Glutamatergic neuron (in vitro differentiated cells): Measurements from ENCODE around the gene MAD2L1BP. TPM values are rescaled to one million over a fixed set of nuclear protein-coding genes. Genes with fewer than 3 reads are reported as not detected.

Experiments
- DNase-seq: peaks from one replicate; pipeline ENCODE4 v3.0.0; 2022
- H3K27ac Mint-ChIP-seq: one replicate; pipeline ENCODE4 v1.8.0; 2020; ENCODE audit warnings: mild to moderate bottlenecking, mixed read lengths, inconsistent platforms; ENCODE audit not compliant: unreplicated experiment
- H3K27me3 Mint-ChIP-seq: one replicate; pipeline ENCODE4 v1.8.0; 2020; ENCODE audit warnings: mild to moderate bottlenecking, moderate library complexity, mixed read lengths, inconsistent platforms; ENCODE audit not compliant: unreplicated experiment
- H3K36me3 Mint-ChIP-seq: one replicate; pipeline ENCODE4 v1.8.0; 2020; ENCODE audit warnings: mild to moderate bottlenecking, mixed read lengths, inconsistent platforms; ENCODE audit not compliant: unreplicated experiment
- H3K4me1 Mint-ChIP-seq: one replicate; pipeline ENCODE4 v1.8.0; 2020; ENCODE audit warnings: mild to moderate bottlenecking, low read depth, mixed read lengths, inconsistent platforms; ENCODE audit not compliant: unreplicated experiment
- H3K4me3 Mint-ChIP-seq: one replicate; pipeline ENCODE4 v1.8.0; 2020; ENCODE audit warnings: mild to moderate bottlenecking, mixed read lengths, inconsistent platforms; ENCODE audit not compliant: unreplicated experiment
- H3K9me3 Mint-ChIP-seq: one replicate; pipeline ENCODE4 v1.8.0; 2020; ENCODE audit warnings: mild to moderate bottlenecking, moderate library complexity, mixed read lengths, inconsistent platforms; ENCODE audit not compliant: unreplicated experiment
- CTCF ChIP-seq: fragments of 200-600 bp; sonication (generic); IDR thresholded peaks from one replicate; pipeline ENCODE4 v1.5.0; 2021; ENCODE audit not compliant: partially characterized antibody, unreplicated experiment
- total RNA-seq: library from RNA; stranded (reverse); fragmentation: NEBNext Ultra II Directional; extraction: Animal tissue kit (Norgen Biotek cat#: 25700); gene quantifications from one replicate; pipeline ENCODE4 v1.2.1, GENCODE V29; 2021; ENCODE audit not compliant: unreplicated experiment

MAD2L1BP gene
- total RNA-seq, 1 donor from 2014 or later: 38.8 TPM

- Mint-ChIP-seq H3K9me3 (peaks cover 6% of the 10 kb centered on the region), H3K27me3 (peaks cover 3% of the 10 kb centered on the region), H3K4me1 (no peaks in the 10 kb centered on the region), H3K36me3 (no peaks in the 10 kb centered on the region), H3K4me3 (no peak overlapping the region), H3K27ac (no peak overlapping the region)
- no peak for TF ChIP-seq CTCF
- DNase-seq: no peak
These were observed 37.9 kb downstream of the MAD2L1BP start for GRCh38 chr6:43673444-43674084.

GRCh38 chr6:43674291-43674690, 38.7 kb downstream of the MAD2L1BP start:
- H3K27ac Mint-ChIP-seq: no peak overlapping the region
- H3K4me3 Mint-ChIP-seq: no peak overlapping the region
- H3K36me3 Mint-ChIP-seq: no peaks in the 10 kb centered on the region
- H3K9me3 Mint-ChIP-seq: peaks cover 2% of the 10 kb centered on the region
- H3K27me3 Mint-ChIP-seq: peaks cover 3% of the 10 kb centered on the region
- H3K4me1 Mint-ChIP-seq: no peaks in the 10 kb centered on the region
- no peak for TF ChIP-seq CTCF
- no peak for DNase-seq

- Mint-ChIP-seq H3K4me1 (no peaks in the 10 kb centered on the region), H3K27ac (no peak overlapping the region), H3K9me3 (peaks cover 2% of the 10 kb centered on the region), H3K4me3 (no peak overlapping the region), H3K27me3 (peaks cover 3% of the 10 kb centered on the region), H3K36me3 (no peaks in the 10 kb centered on the region)
- TF ChIP-seq CTCF: no peak
- no peak for DNase-seq
These were observed 39.3 kb downstream of the MAD2L1BP start for GRCh38 chr6:43674921-43675320.

- H3K36me3 Mint-ChIP-seq: no peaks in the 10 kb centered on the region
- H3K4me1 Mint-ChIP-seq: no peaks in the 10 kb centered on the region
- no peak overlapping the region for H3K4me3 Mint-ChIP-seq
- TF ChIP-seq CTCF: no peak
- no peak for DNase-seq
- peaks cover 2% of the 10 kb centered on the region for H3K9me3 Mint-ChIP-seq
- H3K27me3 Mint-ChIP-seq: peaks cover 2% of the 10 kb centered on the region
- no peak overlapping the region for H3K27ac Mint-ChIP-seq
These were observed 41.4 kb downstream of the MAD2L1BP start for GRCh38 chr6:43676962-43677606.

- Mint-ChIP-seq H3K4me3 (no peak overlapping the region), H3K4me1 (no peaks in the 10 kb centered on the region), H3K36me3 (no peaks in the 10 kb centered on the region), H3K27ac (no peak overlapping the region), H3K27me3 (peaks cover 2% of the 10 kb centered on the region), H3K9me3 (peaks cover 2% of the 10 kb centered on the region)
- no peak for DNase-seq
- no peak for TF ChIP-seq CTCF
These were observed 42.1 kb downstream of the MAD2L1BP start for GRCh38 chr6:43677759-43678158.
